GM12873 (cell line): Measurements from ENCODE around the gene RANGAP1.

Experiments
- TF ChIP-seq, protein P1 (sequence below): IDR thresholded peaks from 2 replicates; pipeline ENCODE4 v1.5.1; 2012; ENCODE audit warnings: low read depth, mild to moderate bottlenecking, moderate library complexity, low read length, control low read depth; ENCODE audit not compliant: insufficient read depth; ENCODE audit errors: missing control alignments

The RANGAP1 gene

DNA sequence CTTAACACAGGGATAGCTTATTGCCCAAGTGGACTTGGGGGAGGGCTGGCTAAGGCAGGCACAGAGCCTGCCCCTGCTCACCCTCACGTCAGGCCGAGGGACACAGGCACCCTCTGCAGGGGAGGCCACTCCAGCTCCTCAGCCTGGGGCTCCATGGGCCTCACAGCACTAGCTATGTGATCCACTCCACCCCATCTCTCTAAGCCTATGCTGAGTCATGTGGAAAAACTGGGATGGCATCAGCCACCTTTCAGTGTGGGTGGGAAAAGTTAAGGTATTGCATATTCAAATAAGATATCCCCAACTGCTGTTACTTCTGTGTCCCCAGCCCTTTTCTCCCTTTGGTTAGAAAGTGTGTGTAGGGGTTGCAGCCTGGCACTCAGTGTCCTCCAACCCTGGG, 22.3 kb downstream of the RANGAP1 start:
- TF ChIP-seq, protein P1, sequence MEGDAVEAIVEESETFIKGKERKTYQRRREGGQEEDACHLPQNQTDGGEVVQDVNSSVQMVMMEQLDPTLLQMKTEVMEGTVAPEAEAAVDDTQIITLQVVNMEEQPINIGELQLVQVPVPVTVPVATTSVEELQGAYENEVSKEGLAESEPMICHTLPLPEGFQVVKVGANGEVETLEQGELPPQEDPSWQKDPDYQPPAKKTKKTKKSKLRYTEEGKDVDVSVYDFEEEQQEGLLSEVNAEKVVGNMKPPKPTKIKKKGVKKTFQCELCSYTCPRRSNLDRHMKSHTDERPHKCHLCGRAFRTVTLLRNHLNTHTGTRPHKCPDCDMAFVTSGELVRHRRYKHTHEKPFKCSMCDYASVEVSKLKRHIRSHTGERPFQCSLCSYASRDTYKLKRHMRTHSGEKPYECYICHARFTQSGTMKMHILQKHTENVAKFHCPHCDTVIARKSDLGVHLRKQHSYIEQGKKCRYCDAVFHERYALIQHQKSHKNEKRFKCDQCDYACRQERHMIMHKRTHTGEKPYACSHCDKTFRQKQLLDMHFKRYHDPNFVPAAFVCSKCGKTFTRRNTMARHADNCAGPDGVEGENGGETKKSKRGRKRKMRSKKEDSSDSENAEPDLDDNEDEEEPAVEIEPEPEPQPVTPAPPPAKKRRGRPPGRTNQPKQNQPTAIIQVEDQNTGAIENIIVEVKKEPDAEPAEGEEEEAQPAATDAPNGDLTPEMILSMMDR, result no peak

DNA sequence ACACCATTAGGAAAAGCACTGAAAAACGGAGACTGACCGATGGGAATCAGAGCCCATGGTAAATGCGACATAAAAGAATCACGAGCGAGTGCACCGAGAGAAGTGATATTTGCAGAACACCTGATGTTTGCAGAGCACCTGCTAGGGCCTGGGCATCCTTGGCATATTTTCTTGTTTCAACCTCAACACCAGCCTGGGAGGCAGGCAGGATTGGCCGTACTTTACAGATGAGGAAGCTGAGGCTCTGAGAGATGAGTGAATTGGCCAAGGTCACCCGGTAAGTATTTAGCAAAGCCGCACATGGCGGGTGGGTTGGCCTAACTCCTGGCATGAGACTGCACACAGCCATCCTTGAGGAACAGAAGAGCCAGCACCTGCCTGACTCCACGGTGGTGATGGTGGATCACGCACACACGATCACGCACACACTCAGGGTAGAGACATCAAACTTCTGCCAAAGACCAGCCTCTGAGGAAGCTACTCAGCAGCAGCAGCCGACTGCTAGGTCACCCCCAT, 23.7 kb downstream of the RANGAP1 start:
- TF ChIP-seq, protein P1, result no peak

DNA sequence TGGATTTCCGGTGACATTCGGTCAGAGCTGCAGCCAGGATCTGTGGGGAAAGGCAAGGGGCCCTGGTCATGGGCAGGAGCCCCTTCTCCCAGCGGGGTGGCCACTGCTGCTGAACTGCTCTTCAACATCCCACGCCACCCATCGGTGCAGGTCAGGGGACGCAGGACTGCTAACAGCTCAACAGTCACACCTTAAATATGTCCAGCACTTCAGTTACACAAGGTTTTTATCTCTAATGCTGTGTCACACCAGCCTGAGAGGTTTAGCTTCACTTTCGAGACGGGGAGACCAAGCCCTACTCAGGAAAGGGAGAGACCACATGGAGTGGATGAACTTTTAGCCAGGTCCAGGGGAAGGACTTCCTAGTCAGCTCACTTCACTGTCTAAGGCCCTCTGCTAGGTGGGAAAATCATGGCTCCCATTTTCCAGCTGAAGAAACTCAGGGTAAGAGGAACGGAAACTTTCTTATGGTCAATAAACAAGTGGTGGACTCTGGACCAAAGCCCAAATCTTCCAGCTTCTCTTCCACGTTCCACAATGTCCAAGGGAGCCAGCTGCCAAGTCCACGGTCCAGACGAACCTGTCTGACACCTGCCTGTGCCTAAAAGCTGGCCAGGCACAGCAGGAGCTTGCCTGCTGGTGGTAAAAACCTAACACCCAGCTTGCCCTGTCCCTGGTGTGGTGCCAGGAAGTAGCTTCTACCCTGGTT, 24.3 kb downstream of the RANGAP1 start:
- TF ChIP-seq, protein P1, result no peak

DNA sequence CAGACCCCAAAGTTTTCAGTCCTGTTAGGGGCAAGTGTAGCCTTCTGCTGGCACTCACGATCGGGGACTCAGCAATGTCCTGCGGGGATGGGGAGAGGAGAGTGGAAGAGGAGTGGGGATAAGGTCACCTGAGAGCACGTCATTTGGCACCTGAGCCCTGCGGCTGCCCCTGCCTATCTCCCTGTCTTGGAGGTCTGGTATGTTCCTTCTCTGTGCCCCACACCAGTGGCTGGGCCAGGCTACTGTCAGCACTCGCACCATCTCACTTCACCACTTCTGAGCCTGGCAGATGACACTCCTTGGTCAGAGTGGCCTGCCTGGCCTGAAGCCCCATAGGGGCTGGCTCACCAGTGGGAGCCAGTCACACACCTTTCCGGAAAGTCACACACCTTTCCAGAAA, 25.1 kb downstream of the RANGAP1 start:
- TF ChIP-seq, protein P1, result no peak

DNA sequence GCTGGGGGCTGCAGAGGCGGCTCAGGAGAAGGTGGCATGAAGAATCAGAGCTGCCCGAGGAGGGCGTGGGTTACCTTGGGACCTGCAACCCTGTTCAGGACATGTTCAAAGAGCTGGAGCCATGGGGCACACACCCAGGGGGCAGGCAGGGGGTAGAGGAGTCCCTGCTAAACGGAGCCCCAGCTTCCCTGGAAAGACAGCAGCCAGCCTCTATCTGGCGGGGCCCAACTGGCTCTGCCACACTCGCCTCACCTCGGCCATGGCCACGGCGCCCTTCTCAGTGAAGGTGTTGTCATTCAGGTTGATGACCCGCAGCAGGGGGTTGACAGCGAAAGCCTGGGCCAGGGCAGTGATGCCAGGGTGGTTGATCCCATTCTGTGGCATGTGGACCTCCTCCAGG, 28.3 kb downstream of the RANGAP1 start:
- TF ChIP-seq, protein P1, result no peak

DNA sequence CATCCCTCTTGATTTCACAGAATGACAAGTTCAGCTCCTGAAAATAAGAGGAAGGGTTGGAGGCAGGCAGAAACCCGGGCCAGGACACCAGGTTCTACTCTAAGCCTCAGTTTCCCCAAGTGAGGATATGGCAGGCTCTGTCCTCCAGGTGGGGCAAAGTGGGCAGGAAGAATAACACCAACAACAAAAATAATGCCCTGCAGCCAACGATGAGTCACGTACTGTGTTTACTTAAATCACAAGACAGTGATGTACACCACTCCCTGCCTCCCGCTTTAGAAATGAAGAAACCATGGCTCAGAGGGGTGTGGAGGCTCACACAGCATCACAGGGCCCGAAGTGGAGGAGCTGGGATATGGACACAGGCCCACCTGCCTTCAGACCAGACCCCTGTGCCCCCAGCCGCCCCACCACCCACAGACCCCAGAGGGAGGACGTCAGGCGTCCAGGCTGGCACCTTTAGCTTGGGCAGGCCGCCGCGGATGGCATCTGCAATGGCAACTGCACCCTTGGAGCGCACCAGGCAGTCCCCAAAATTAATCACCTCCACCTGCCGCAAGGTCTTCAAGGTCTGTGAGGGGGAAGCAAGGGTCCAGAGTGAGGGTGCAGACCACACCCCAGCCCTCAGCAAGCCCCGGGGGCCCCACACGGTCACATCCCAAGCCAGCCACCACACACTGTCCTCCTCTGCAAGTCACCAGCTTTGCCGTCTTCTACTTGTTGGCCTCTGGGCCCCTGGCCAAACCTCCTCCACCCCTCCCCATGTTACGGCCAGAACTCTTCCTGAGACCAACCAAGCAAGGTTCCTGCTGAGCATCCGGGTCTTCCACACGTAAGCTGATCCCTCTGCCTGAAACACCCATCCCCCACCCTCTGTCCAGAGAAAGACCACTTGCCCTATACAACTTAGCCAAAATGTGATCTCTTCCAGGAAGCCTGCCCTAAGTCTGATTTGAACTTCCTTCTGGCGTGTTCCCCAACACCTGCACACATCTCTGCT, 29.4 kb downstream of the RANGAP1 start:
- TF ChIP-seq, protein P1, result no peak

DNA sequence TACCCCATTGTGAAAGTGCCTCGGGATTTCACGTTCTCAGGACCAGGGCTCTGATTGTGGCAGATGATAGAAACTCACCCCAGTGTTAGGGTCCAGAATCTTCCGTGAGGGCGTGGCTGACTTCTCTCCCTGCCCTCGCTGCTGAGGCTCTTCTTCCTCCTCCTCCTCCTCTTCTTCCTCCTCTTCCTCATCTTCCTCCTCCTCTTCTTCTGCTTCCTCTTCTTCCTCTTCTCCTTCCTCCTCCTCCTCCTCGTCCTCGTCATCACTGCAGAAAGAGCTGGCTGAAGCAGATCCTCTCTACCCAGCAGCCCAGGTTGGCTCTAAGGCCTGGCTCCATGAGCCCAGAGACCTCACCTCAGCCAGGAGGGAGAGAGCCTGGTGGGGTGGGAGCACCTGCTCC, 31.8 kb downstream of the RANGAP1 start:
- TF ChIP-seq, protein P1, result no peak
